ENCODE results near the gene G6PC1.
"Not testable (repeated sequence)": the region's sequence is repeated elsewhere in the genome, so short reads cannot be mapped to it uniquely, and the experiment has no call there.

G6PC1 gene

GRCh38 chr17:42877037-42877436 is 23.6 kb upstream of the G6PC1 start:
- Histone ChIP-seq H3K36me3 (ENCODE audit: insufficient read depth, low read length) (no peaks in the 10 kb centered on the region), H3K4me3 (ENCODE audit: low read length) (no peak overlapping the region), H3K9me3 (ENCODE audit: insufficient read depth, low read depth, low read length) (no peaks in the 10 kb centered on the region), H3K9ac (ENCODE audit: low read depth, low read length) (no peak overlapping the region), H3K27ac (ENCODE audit: low read depth, low read length) (no peak overlapping the region), H3K4me1 (ENCODE audit: insufficient read depth, low read length) (peaks cover 4% of the 10 kb centered on the region; the same call in 1 of the 2 replicates), H3K27me3 (ENCODE audit: insufficient read depth, low read length) (peaks cover 16% of the 10 kb centered on the region)
- WGBS, result 94% methylated on average over 10 of the region's 10 CpGs

- H3K9ac ChIP-seq (ENCODE audit: low read depth, low read length), result no peak overlapping the region
- WGBS, result 31% methylated on average over 13 of the region's 13 CpGs
- no peak overlapping the region for H3K27ac ChIP-seq (ENCODE audit: low read depth, low read length)
- no peaks in the 10 kb centered on the region for H3K36me3 ChIP-seq (ENCODE audit: insufficient read depth, low read length)
- peaks cover 4% of the 10 kb centered on the region; the same call in 1 of the 2 replicates for H3K4me1 ChIP-seq (ENCODE audit: insufficient read depth, low read length)
- H3K9me3 ChIP-seq (ENCODE audit: insufficient read depth, low read depth, low read length), result no peaks in the 10 kb centered on the region
- peaks cover 16% of the 10 kb centered on the region for H3K27me3 ChIP-seq (ENCODE audit: insufficient read depth, low read length)
- no peak overlapping the region for H3K4me3 ChIP-seq (ENCODE audit: low read length)
Measured at GRCh38 chr17:42878123-42878880, 22.3 kb upstream of the G6PC1 start.

GRCh38 chr17:42878924-42879595 is 21.5 kb upstream of the G6PC1 start:
- Histone ChIP-seq H3K9me3 (ENCODE audit: insufficient read depth, low read depth, low read length) (no peaks in the 10 kb centered on the region), H3K27ac (ENCODE audit: low read depth, low read length) (no peak overlapping the region), H3K4me1 (ENCODE audit: insufficient read depth, low read length) (peaks cover 6% of the 10 kb centered on the region), H3K36me3 (ENCODE audit: insufficient read depth, low read length) (no peaks in the 10 kb centered on the region), H3K4me3 (ENCODE audit: low read length) (no peak overlapping the region), H3K27me3 (ENCODE audit: insufficient read depth, low read length) (peaks cover 16% of the 10 kb centered on the region), H3K9ac (ENCODE audit: low read depth, low read length) (no peak overlapping the region)
- WGBS, result 92% methylated on average over 8 of the region's 8 CpGs

- 75% methylated on average over 6 of the region's 6 CpGs for WGBS
Measured at GRCh38 chr17:42879596-42879985, 21.0 kb upstream of the G6PC1 start.

GRCh38 chr17:42880776-42881310 is 19.8 kb upstream of the G6PC1 start:
- Histone ChIP-seq H3K27me3 (ENCODE audit: insufficient read depth, low read length) (peaks cover 16% of the 10 kb centered on the region), H3K9me3 (ENCODE audit: insufficient read depth, low read depth, low read length) (no peaks in the 10 kb centered on the region), H3K9ac (ENCODE audit: low read depth, low read length) (no peak overlapping the region), H3K36me3 (ENCODE audit: insufficient read depth, low read length) (no peaks in the 10 kb centered on the region), H3K27ac (ENCODE audit: low read depth, low read length) (no peak overlapping the region), H3K4me3 (ENCODE audit: low read length) (no peak overlapping the region), H3K4me1 (ENCODE audit: insufficient read depth, low read length) (peaks cover 6% of the 10 kb centered on the region)
- WGBS, result 89% methylated on average over 5 of the region's 5 CpGs

More at GRCh38 chr17:42879596-42879985, 21.0 kb upstream of the G6PC1 start:
- H3K4me3 ChIP-seq (ENCODE audit: low read length), result no peak overlapping the region
- H3K9me3 ChIP-seq (ENCODE audit: insufficient read depth, low read depth, low read length), result no peaks in the 10 kb centered on the region
- H3K27me3 ChIP-seq (ENCODE audit: insufficient read depth, low read length), result peaks cover 16% of the 10 kb centered on the region
- no peak overlapping the region for H3K27ac ChIP-seq (ENCODE audit: low read depth, low read length)
- H3K9ac ChIP-seq (ENCODE audit: low read depth, low read length), result no peak overlapping the region
- H3K36me3 ChIP-seq (ENCODE audit: insufficient read depth, low read length), result no peaks in the 10 kb centered on the region
- peaks cover 6% of the 10 kb centered on the region for H3K4me1 ChIP-seq (ENCODE audit: insufficient read depth, low read length)

GRCh38 chr17:42881706-42882105 is 18.9 kb upstream of the G6PC1 start:
- H3K9ac ChIP-seq (ENCODE audit: low read depth, low read length); H3K36me3 ChIP-seq (ENCODE audit: insufficient read depth, low read length); H3K9me3 ChIP-seq (ENCODE audit: insufficient read depth, low read depth, low read length); H3K4me3 ChIP-seq (ENCODE audit: low read length); H3K4me1 ChIP-seq (ENCODE audit: insufficient read depth, low read length); H3K27ac ChIP-seq (ENCODE audit: low read depth, low read length): not testable (repeated sequence)
- peaks cover 16% of the 10 kb centered on the region for H3K27me3 ChIP-seq (ENCODE audit: insufficient read depth, low read length)
- 95% methylated on average over 6 of the region's 6 CpGs for WGBS

GRCh38 chr17:42882166-42882565 is 18.4 kb upstream of the G6PC1 start:
- peaks cover 6% of the 10 kb centered on the region for H3K4me1 ChIP-seq (ENCODE audit: insufficient read depth, low read length)
- H3K9ac ChIP-seq (ENCODE audit: low read depth, low read length), result no peak overlapping the region
- 93% methylated on average over 8 of the region's 8 CpGs for WGBS
- no peaks in the 10 kb centered on the region for H3K9me3 ChIP-seq (ENCODE audit: insufficient read depth, low read depth, low read length)
- H3K4me3 ChIP-seq (ENCODE audit: low read length), result no peak overlapping the region
- H3K27me3 ChIP-seq (ENCODE audit: insufficient read depth, low read length), result peaks cover 15% of the 10 kb centered on the region
- H3K36me3 ChIP-seq (ENCODE audit: insufficient read depth, low read length), result no peaks in the 10 kb centered on the region
- no peak overlapping the region for H3K27ac ChIP-seq (ENCODE audit: low read depth, low read length)

GRCh38 chr17:42883802-42884558 is 16.6 kb upstream of the G6PC1 start:
- Histone ChIP-seq H3K4me1 (ENCODE audit: insufficient read depth, low read length) (peaks cover 2% of the 10 kb centered on the region; the same call in 1 of the 2 replicates), H3K4me3 (ENCODE audit: low read length) (no peak overlapping the region), H3K9me3 (ENCODE audit: insufficient read depth, low read depth, low read length) (no peaks in the 10 kb centered on the region), H3K27ac (ENCODE audit: low read depth, low read length) (no peak overlapping the region), H3K9ac (ENCODE audit: low read depth, low read length) (no peak overlapping the region), H3K36me3 (ENCODE audit: insufficient read depth, low read length) (no peaks in the 10 kb centered on the region), H3K27me3 (ENCODE audit: insufficient read depth, low read length) (peaks cover under 1% of the 10 kb centered on the region; the same call in 1 of the 2 replicates)
- 86% methylated on average over 7 of the region's 7 CpGs for WGBS

- H3K4me1 ChIP-seq (ENCODE audit: insufficient read depth, low read length); H3K36me3 ChIP-seq (ENCODE audit: insufficient read depth, low read length); H3K4me3 ChIP-seq (ENCODE audit: low read length); H3K27me3 ChIP-seq (ENCODE audit: insufficient read depth, low read length); H3K9ac ChIP-seq (ENCODE audit: low read depth, low read length); H3K27ac ChIP-seq (ENCODE audit: low read depth, low read length); H3K9me3 ChIP-seq (ENCODE audit: insufficient read depth, low read depth, low read length): not testable (repeated sequence)
- 98% methylated on average over 3 of the region's 3 CpGs for WGBS
Measured at GRCh38 chr17:42885806-42886205, 14.8 kb upstream of the G6PC1 start.

GRCh38 chr17:42886283-42887176 is 14.1 kb upstream of the G6PC1 start:
- Histone ChIP-seq H3K27me3 (ENCODE audit: insufficient read depth, low read length) (no peaks in the 10 kb centered on the region), H3K27ac (ENCODE audit: low read depth, low read length) (no peak overlapping the region), H3K36me3 (ENCODE audit: insufficient read depth, low read length) (no peaks in the 10 kb centered on the region), H3K9me3 (ENCODE audit: insufficient read depth, low read depth, low read length) (no peaks in the 10 kb centered on the region), H3K9ac (ENCODE audit: low read depth, low read length) (no peak overlapping the region), H3K4me1 (ENCODE audit: insufficient read depth, low read length) (peaks cover 6% of the 10 kb centered on the region), H3K4me3 (ENCODE audit: low read length) (no peak overlapping the region)
- WGBS, result 91% methylated on average over 14 of the region's 15 CpGs
